ENCODE data around the gene DNMT3A. TPM values are rescaled to one million over a fixed set of nuclear protein-coding genes. Genes with fewer than 3 reads are reported as not detected.
"Not testable (repeated sequence)": the region's sequence is repeated elsewhere in the genome, so short reads cannot be mapped to it uniquely, and the experiment has no call there.

Gene DNMT3A
- total RNA-seq, 1 experiment from 2014 or later: 215 TPM

GRCh38 chr2:25213229-25213628 lies 128.5 kb downstream of the DNMT3A start:
- no peak for TF ChIP-seq CTCF (conservative IDR thresholded peaks at IDR 0.05)
- no peak overlapping the region for H3K4ac ChIP-seq (ENCODE audit: low read depth, low read length)
- H4K91ac ChIP-seq (ENCODE audit: insufficient read length, low read depth, low read length): no peak overlapping the region
- Mint-ChIP-seq H3K4me3 (no peak overlapping the region), H3K9me3 (no peaks in the 10 kb centered on the region), H3K4me1 (peaks cover 4 to 7% of the 10 kb centered on the region in 2 experiments; a peak in 3 of 4 replicates), H3K27me3 (ENCODE audit: low read depth) (no peaks in the 10 kb centered on the region; the same call in 1 of the 2 replicates), H3K27ac (no peak overlapping the region), H3K36me3 (ENCODE audit: insufficient read depth in 1 of 3, low read depth in 3 of 3) (no peaks in the 10 kb centered on the region)
- H3K56ac ChIP-seq (ENCODE audit: insufficient read length, low read depth, low read length): no peak overlapping the region
- H3K27me3 ChIP-seq (ENCODE audit: insufficient read depth, low read length): no peaks in the 10 kb centered on the region
- no peaks in the 10 kb centered on the region for H3K79me1 ChIP-seq (ENCODE audit: insufficient read depth, low read depth, low read length, poor library complexity, severe bottlenecking)
- no peak overlapping the region for H2BK120ac ChIP-seq (ENCODE audit: low read depth, low read length, poor library complexity, severe bottlenecking)
- no peak overlapping the region for H2AFZ ChIP-seq (ENCODE audit: low read length)
- no peak overlapping the region for H3K9ac ChIP-seq (ENCODE audit: extremely low read depth, insufficient read length, low read length)
- no peaks in the 10 kb centered on the region for H4K20me1 ChIP-seq (ENCODE audit: control insufficient read depth, insufficient read depth, insufficient read length)
- DNase-seq: no peak
- H4K5ac ChIP-seq (ENCODE audit: insufficient read length, low read depth, low read length): no peak overlapping the region
- no peak overlapping the region for H2BK15ac ChIP-seq (ENCODE audit: low read depth, low read length)
- no peak overlapping the region for H2BK5ac ChIP-seq (ENCODE audit: insufficient read length, low read length)
- no peak overlapping the region for H3K27ac ChIP-seq (ENCODE audit: insufficient read length, low read depth, low read length)
- H2BK20ac ChIP-seq (ENCODE audit: low read depth, low read length, poor library complexity, severe bottlenecking): no peak overlapping the region
- no CpG with 5 or more reads among the region's 8 CpGs for WGBS (ENCODE audit: extremely low coverage, insufficient read length, low lambda C conversion rate)
- H3K9me3 ChIP-seq (ENCODE audit: control insufficient read depth, low read depth, low read length): no peaks in the 10 kb centered on the region
- no peaks in the 10 kb centered on the region for H3K4me1 ChIP-seq (ENCODE audit: insufficient read depth, low read length)
- H3K79me2 ChIP-seq (ENCODE audit: insufficient read depth, low read length): no peaks in the 10 kb centered on the region
- no peak overlapping the region for H3K4me2 ChIP-seq (ENCODE audit: insufficient read depth, insufficient read length, low read length)
- H2BK12ac ChIP-seq (ENCODE audit: insufficient read length, low read depth, low read length): no peak overlapping the region
- no peak overlapping the region for H3T11ph ChIP-seq (ENCODE audit: low read length)
- no peak overlapping the region for H3K23ac ChIP-seq (ENCODE audit: insufficient read length, low read depth, low read length)
- H4K8ac ChIP-seq (replicated peaks; ENCODE audit: insufficient read length, low read depth, low read length): no peak overlapping the region
- no peak overlapping the region for H3K14ac ChIP-seq (ENCODE audit: insufficient read depth, low read length)
- no peak overlapping the region for H3K18ac ChIP-seq (ENCODE audit: insufficient read length, low read depth, low read length)
- no peak overlapping the region for H2AK5ac ChIP-seq (ENCODE audit: insufficient read length, low read length)
- H3K23me2 ChIP-seq (ENCODE audit: insufficient read length, low read depth, low read length, poor library complexity, severe bottlenecking): no peaks in the 10 kb centered on the region

GRCh38 chr2:25210923-25211322 lies 130.8 kb downstream of the DNMT3A start:
- H3K4me2 ChIP-seq (ENCODE audit: insufficient read depth, insufficient read length, low read length); H2AK5ac ChIP-seq (ENCODE audit: insufficient read length, low read length); H3K27me3 ChIP-seq (ENCODE audit: insufficient read depth, low read length); H3K14ac ChIP-seq (ENCODE audit: insufficient read depth, low read length); H3K56ac ChIP-seq (ENCODE audit: insufficient read length, low read depth, low read length); H2AFZ ChIP-seq (ENCODE audit: low read length); H3K27ac Mint-ChIP-seq; H3K9me3 Mint-ChIP-seq; H3K9me3 ChIP-seq (ENCODE audit: control insufficient read depth, low read depth, low read length); H3T11ph ChIP-seq (ENCODE audit: low read length); H2BK20ac ChIP-seq (ENCODE audit: low read depth, low read length, poor library complexity, severe bottlenecking); H3K4me1 ChIP-seq (ENCODE audit: insufficient read depth, low read length); H3K79me2 ChIP-seq (ENCODE audit: insufficient read depth, low read length); H3K9ac ChIP-seq (ENCODE audit: extremely low read depth, insufficient read length, low read length); H3K18ac ChIP-seq (ENCODE audit: insufficient read length, low read depth, low read length); DNase-seq; H3K23ac ChIP-seq (ENCODE audit: insufficient read length, low read depth, low read length); H3K4ac ChIP-seq (ENCODE audit: low read depth, low read length); H2BK15ac ChIP-seq (ENCODE audit: low read depth, low read length); H3K27ac ChIP-seq (ENCODE audit: insufficient read length, low read depth, low read length); H4K5ac ChIP-seq (ENCODE audit: insufficient read length, low read depth, low read length); H4K20me1 ChIP-seq (ENCODE audit: control insufficient read depth, insufficient read depth, insufficient read length); H3K4me3 Mint-ChIP-seq; H4K8ac ChIP-seq (replicated peaks; ENCODE audit: insufficient read length, low read depth, low read length); H2BK12ac ChIP-seq (ENCODE audit: insufficient read length, low read depth, low read length); H2BK5ac ChIP-seq (ENCODE audit: insufficient read length, low read length); H3K27me3 Mint-ChIP-seq (ENCODE audit: low read depth); H3K79me1 ChIP-seq (ENCODE audit: insufficient read depth, low read depth, low read length, poor library complexity, severe bottlenecking); H2BK120ac ChIP-seq (ENCODE audit: low read depth, low read length, poor library complexity, severe bottlenecking); H3K23me2 ChIP-seq (ENCODE audit: insufficient read length, low read depth, low read length, poor library complexity, severe bottlenecking); H3K36me3 Mint-ChIP-seq (ENCODE audit: insufficient read depth in 1 of 3, low read depth in 3 of 3); H4K91ac ChIP-seq (ENCODE audit: insufficient read length, low read depth, low read length): not testable (repeated sequence)
- peaks cover 16 to 21% of the 10 kb centered on the region in 2 experiments for H3K4me1 Mint-ChIP-seq
- no CpG with 5 or more reads among the region's 6 CpGs for WGBS (ENCODE audit: extremely low coverage, insufficient read length, low lambda C conversion rate)

All from H9 (cell line).